Measurements from ENCODE around the gene IP6K3. TPM values are rescaled to one million over a fixed set of nuclear protein-coding genes. Genes with fewer than 3 reads are reported as not detected.
A peak's percentile ranks its signal among the peaks of the same experiment; 100 is the strongest.

IP6K3 gene
- total and polyA plus RNA-seq, 5 donors, result 10.0 to 44.4 (median 26.1) TPM

DNA sequence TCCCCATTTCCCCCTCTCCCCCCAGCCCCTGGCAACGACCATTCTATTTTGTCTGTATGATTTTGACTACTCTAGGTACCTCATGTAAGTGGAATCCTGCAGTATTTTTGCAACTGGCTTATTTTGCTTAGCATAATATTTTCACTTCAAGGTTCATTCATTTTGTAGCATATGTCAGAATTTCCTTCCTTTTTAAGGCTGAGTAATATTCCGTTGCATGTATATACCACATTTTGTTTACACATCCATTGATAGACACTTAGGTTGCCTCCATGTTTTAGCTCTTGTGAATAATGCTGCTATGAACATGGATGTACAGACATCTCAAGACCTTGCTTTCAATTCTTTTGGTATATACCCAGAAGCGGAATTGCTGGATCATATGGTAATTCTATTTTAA is 33.8 kb downstream of the IP6K3 start:
- 96% methylated on average over 3 of the region's 3 CpGs for WGBS

DNA sequence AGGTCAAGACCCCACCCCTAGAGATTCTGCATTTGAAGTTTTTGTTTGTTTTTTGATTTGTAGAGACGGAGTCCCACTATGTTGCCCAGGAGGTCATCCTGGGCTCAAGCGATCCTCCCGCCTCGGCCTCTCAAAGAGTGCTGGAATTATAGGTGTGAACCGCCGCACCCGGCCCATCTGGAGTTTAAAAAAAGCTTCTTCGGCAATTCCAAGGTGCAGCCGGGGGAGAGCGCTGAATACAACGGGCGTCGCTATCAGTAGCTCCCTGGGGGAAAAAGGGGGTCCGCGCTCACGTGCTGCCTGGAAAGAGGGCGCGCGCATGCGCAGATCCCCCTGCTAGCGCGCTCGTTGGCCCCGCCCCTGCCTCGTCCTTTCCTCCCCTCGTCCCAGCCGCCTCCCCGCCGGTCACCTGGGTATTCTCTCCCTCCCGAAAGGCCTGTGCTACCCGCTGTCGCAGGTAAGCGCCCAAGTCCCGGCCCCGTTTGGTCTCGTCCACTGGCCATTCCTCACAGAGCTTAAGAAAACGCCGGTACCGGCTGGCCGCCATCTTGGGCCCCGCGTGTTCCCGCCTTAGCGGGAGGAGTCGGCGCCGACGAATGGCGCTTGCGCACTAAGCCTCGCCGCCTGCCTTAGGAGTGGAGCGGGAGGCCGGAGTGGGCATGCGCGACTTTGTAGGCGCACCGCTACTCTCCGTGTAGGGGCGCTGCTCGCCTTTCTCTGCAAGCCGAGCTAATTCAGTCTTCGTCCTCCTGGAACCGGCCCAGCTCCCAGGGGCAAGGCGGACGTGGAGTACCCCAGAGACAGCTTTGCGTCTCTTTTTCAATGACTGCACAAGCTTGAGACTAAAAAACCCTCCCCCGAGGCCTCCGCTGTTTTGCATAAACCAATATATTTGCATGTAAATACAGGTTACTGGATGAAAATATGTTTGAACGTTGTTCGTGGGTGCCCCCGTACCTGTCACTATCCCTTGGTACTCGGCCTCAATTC is 35.3 kb downstream of the IP6K3 start, which contains the start of gene UQCC2:
UQCC2 (minus strand) TSS at position 561 of the 990 bp plus-strand sequence; CDS start at position 547, 14 bp downstream.
- WGBS, result 2% methylated on average over 73 of the region's 73 CpGs
- H3K4me3 ChIP-seq (ENCODE audit: low read length), result peak within 1 kb of the TSS; percentile 65
- ATAC-seq (peak; percentile 97 to 98), DNase-seq (peak; percentile 99)
- intact Hi-C loops (cut with DNase I), result loop anchor here in 1 of 4 donors (2.0 kb wide), 1 partner anchor 51 kb away; no protein-coding TSS in a partner anchor
- H3K27ac ChIP-seq (ENCODE audit: low read length), result peak within 1 kb of the TSS; percentile 84
- no peaks in the 10 kb centered on the region for H3K9me3 ChIP-seq (ENCODE audit: control insufficient read depth, low read length)
- H3K27me3 ChIP-seq (ENCODE audit: control insufficient read depth, insufficient read depth), result no peaks in the 10 kb centered on the region
- H3K4me1 ChIP-seq (ENCODE audit: control insufficient read depth, insufficient read depth, low read length), result peaks cover 9% of the 10 kb centered on the region

More for the DNA sequence above, 33.8 kb downstream of the IP6K3 start:
- ATAC-seq (no peak), DNase-seq (no peak)
- Histone ChIP-seq H3K4me3 (ENCODE audit: low read length) (no peak overlapping the region), H3K4me1 (ENCODE audit: control insufficient read depth, insufficient read depth, low read length) (peaks cover 13% of the 10 kb centered on the region), H3K27me3 (ENCODE audit: control insufficient read depth, insufficient read depth) (no peaks in the 10 kb centered on the region), H3K9me3 (ENCODE audit: control insufficient read depth, low read length) (no peaks in the 10 kb centered on the region), H3K27ac (ENCODE audit: low read length) (no peak overlapping the region)
- intact Hi-C loops (cut with DNase I), result loop anchor here in 1 of 4 donors (2.0 kb wide), 1 partner anchor 50 kb away; no protein-coding TSS in a partner anchor

DNA sequence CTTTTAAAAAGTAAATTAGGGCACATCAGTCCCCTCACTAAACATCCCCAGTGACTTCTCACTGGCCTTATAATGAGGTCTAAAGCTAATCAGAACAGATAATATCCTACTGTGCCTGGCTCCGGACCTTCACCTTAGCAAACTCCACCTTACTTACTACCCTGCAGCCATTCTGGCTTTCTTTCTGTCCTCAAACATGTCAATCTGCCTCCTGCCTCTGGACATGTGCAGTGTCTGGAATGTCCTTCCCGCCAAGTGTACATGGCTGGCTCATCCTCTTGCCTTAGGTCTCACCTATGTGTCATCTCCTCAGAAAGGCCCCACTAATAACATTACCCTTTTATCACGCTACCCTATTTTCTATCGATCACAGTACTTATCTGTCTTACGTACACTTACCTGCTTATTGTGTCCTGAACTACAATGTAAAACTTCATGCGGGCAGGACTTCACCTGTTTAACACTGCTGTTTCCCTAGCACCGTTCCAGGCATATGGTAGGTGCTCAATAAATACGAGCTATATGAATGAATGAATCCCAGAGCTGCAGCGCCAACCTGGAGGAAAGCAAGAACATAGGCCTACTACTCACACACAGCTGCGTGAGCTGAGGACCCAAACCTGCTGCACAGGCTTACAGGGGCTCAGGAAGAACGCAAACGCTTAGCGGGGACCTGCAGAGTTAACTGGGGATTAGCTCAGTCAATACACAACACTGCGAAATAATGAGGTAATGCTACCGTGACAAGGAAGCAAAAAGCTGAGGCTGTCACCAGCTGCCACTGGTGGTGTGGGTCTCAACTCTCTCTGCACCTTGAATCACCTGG is 36.2 kb downstream of the IP6K3 start:
- H3K27ac ChIP-seq (ENCODE audit: low read length), result peak overlapping the region; percentile 25
- H3K9me3 ChIP-seq (ENCODE audit: control insufficient read depth, low read length), result no peaks in the 10 kb centered on the region
- DNase-seq, result peak in 1 of 3 donors; percentile 19
- H3K4me1 ChIP-seq (ENCODE audit: control insufficient read depth, insufficient read depth, low read length), result peaks cover 9% of the 10 kb centered on the region
- no peaks in the 10 kb centered on the region for H3K27me3 ChIP-seq (ENCODE audit: control insufficient read depth, insufficient read depth)
- peak overlapping the region; percentile 65 for H3K4me3 ChIP-seq (ENCODE audit: low read length)
- WGBS, result 84% methylated on average over 15 of the region's 15 CpGs
- intact Hi-C loops (cut with DNase I), result no loop called here
- ATAC-seq, result no peak

DNA sequence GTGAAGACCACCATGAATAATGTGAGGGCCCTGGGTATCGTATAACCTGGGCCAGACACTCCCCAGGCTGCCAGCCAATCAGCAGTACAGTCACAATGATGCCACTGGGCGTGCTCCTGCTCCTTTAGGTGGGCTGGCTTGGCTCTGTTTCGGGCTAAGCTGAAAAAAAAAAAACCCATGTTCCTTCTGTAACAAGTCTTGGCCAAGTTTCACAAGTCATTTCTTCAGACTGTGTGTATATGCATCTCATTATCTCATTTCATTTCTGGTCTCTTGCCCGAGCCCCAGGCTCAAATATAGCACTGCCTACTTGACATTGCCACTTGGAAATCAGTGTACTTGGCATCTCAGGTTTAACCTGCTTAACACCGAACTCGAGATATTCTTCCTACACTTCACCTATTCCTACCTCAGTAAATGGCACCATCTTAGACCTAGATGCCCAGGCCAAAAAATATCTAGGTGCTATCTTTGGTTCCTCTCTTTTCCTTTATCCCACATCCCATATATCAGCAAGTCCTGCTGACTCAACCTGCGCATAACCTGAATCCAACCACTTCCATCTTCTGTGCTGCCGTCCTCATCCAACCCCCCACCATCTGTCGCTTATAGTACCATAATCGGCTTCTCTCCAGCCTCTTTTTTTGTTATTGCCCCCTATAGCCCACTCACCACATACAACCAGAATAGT is 37.0 kb downstream of the IP6K3 start:
- peak in 1 of 3 donors; percentile 35 for DNase-seq
- peaks cover 9% of the 10 kb centered on the region for H3K4me1 ChIP-seq (ENCODE audit: control insufficient read depth, insufficient read depth, low read length)
- 70% methylated on average over 10 of the region's 10 CpGs for WGBS

DNA sequence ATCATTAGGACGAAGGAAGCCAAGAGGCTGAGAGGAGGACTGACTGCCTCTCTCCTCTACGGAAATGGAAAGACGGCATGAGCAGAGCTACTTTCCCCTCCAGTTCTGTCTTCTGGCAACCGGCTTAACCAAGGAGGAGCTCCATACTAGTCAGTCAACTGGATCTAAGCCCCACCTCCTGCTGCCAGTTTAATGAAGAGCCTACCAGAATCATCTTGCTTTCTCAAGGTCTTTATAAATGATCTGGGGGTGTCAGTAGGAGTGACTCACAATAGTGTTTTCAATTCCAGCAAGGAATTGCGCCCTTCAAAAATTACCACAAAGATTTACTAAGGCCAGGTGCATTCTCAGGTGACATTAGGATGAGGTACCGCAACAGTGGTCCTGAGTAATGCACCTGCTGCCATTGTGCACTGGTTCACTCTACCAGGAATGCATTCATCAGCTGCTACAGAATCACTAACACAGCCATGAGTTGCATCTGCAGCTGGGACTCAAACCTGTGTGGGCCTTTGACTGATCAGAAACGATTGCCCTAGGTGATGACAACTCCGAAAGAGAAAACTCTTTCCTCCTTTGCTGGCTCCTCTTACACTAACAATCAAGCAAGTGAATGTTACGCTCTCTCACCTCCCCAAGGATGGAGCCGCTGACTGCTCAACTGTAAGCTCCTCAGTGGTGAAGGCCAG is 38.0 kb downstream of the IP6K3 start:
- 88% methylated on average over 10 of the region's 10 CpGs for WGBS
- no peaks in the 10 kb centered on the region for H3K27me3 ChIP-seq (ENCODE audit: control insufficient read depth, insufficient read depth)
- intact Hi-C loops (cut with DNase I), result no loop called here
- no peak overlapping the region for H3K4me3 ChIP-seq (ENCODE audit: low read length)
- no peaks in the 10 kb centered on the region for H3K9me3 ChIP-seq (ENCODE audit: control insufficient read depth, low read length)
- ATAC-seq (no peak), DNase-seq (no peak)
- peak overlapping the region; percentile 70 for H3K27ac ChIP-seq (ENCODE audit: low read length)
- H3K4me1 ChIP-seq (ENCODE audit: control insufficient read depth, insufficient read depth, low read length), result peaks cover 9% of the 10 kb centered on the region

More for the DNA sequence above, 37.0 kb downstream of the IP6K3 start:
- intact Hi-C loops (cut with DNase I), result no loop called here
- H3K9me3 ChIP-seq (ENCODE audit: control insufficient read depth, low read length), result no peaks in the 10 kb centered on the region
- H3K27ac ChIP-seq (ENCODE audit: low read length), result peak overlapping the region; percentile 94
- H3K4me3 ChIP-seq (ENCODE audit: low read length), result no peak overlapping the region
- ATAC-seq, result no peak
- no peaks in the 10 kb centered on the region for H3K27me3 ChIP-seq (ENCODE audit: control insufficient read depth, insufficient read depth)

DNA sequence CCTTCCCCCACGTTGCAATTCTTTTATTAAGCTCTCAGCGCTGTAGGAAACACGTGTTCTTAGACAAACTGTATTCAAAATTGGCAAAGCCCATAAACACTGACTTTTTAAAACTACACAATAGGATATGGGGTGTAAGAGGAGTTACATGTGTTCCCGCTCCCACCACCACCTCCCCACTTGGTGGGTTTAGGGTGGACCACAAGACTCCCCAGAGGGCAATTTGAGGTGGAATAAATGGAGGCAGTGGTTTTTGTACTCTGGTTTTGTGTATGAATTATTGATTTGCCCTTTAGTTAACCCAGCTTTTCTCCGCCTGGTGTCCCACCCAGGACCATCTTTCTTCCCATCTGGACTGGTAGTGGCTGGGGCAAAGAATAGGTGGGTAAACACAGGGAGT is 38.9 kb downstream of the IP6K3 start:
- DNase-seq (no peak), ATAC-seq (no peak)
- H3K9me3 ChIP-seq (ENCODE audit: control insufficient read depth, low read length), result no peaks in the 10 kb centered on the region
- WGBS, result 93% methylated on average over 5 of the region's 5 CpGs
- H3K27me3 ChIP-seq (ENCODE audit: control insufficient read depth, insufficient read depth), result no peaks in the 10 kb centered on the region
- intact Hi-C loops (cut with DNase I), result no loop called here
- no peak overlapping the region for H3K27ac ChIP-seq (ENCODE audit: low read length)
- H3K4me1 ChIP-seq (ENCODE audit: control insufficient read depth, insufficient read depth, low read length), result peaks cover 9% of the 10 kb centered on the region
- no peak overlapping the region for H3K4me3 ChIP-seq (ENCODE audit: low read length)

DNA sequence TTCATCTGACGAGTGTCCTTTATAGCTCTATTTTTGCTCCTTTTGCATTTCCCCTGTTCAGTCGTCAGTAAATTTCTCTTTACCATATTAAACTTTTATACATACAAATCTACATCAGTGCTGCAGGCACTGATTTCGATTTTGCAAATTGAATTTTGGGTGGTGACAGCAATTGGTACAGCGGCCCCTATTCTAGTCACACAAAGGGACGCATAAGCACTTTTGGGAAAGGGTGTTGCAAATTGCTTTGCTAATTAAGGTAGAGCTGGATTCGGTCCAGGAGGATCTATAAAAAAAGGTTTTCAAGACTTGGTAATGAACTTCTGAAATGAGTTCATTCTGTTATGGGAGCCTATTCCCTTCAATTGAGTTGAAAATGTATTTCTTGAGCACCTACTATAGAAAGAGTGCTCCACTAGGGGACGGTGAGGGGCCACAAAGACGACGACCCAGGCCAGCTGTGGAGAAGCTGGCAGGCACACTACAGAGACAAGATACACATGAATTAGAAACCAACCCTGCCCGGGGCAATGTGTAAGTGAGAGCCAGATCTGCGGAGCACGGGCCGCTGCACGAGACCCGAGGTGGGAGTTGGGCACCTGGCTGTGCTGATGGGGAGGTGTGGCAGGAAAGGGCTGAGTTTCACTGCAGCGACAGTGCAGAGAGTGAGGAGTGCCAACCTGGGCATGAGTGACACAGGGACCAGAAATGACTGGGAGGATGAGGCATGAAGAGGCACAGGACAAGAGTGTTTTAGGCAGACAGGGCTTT is 40.6 kb downstream of the IP6K3 start:
- intact Hi-C loops (cut with DNase I), result no loop called here
- H3K27ac ChIP-seq (ENCODE audit: low read length), result no peak overlapping the region
- WGBS, result 78% methylated on average over 16 of the region's 16 CpGs
- no peak overlapping the region for H3K4me3 ChIP-seq (ENCODE audit: low read length)
- peaks cover 9% of the 10 kb centered on the region for H3K4me1 ChIP-seq (ENCODE audit: control insufficient read depth, insufficient read depth, low read length)
- DNase-seq (peak in 1 of 3 donors; percentile 58), ATAC-seq (no peak)
- no peaks in the 10 kb centered on the region for H3K9me3 ChIP-seq (ENCODE audit: control insufficient read depth, low read length)
- no peaks in the 10 kb centered on the region for H3K27me3 ChIP-seq (ENCODE audit: control insufficient read depth, insufficient read depth)

DNA sequence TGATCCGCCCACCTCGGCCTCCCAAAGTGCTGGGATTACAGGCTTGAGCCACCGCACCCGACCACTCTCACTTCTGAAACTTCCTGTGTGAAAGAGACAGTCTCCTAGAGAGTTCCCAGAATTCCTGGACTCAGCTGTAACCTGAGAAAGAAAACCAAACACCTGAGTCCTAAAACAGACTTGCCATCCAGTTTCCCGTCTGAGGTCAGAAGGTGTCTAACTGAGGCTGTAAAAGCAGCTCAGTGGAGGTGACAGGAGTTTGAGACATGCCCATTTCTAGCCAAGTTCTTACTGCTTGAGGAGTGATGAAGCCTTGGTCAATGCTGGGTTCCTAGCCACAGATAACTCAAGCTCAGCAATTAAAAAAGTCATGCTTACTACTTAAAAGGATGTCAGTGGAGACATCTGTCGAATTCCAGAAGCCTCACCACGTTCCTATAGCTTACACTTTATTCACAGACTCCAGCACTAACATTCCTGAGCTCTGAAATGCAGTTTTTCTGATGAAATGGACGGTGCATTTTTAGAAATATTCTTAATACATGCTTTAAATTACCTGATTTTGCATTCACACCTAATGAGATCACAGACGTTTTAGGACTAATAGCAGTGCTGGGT is 41.3 kb downstream of the IP6K3 start:
- H3K27ac ChIP-seq (ENCODE audit: low read length), result no peak overlapping the region
- peaks cover 4% of the 10 kb centered on the region for H3K4me1 ChIP-seq (ENCODE audit: control insufficient read depth, insufficient read depth, low read length)
- DNase-seq, result no peak
- no peak for ATAC-seq
- WGBS, result 85% methylated on average over 9 of the region's 9 CpGs
- H3K4me3 ChIP-seq (ENCODE audit: low read length), result no peak overlapping the region
- no peaks in the 10 kb centered on the region for H3K27me3 ChIP-seq (ENCODE audit: control insufficient read depth, insufficient read depth)
- H3K9me3 ChIP-seq (ENCODE audit: control insufficient read depth, low read length), result no peaks in the 10 kb centered on the region
- intact Hi-C loops (cut with DNase I), result no loop called here
